ENCODE results near the gene SFSWAP. TPM values are rescaled to one million over a fixed set of nuclear protein-coding genes. Genes with fewer than 3 reads are reported as not detected.
A peak's percentile ranks its signal among the peaks of the same experiment; 100 is the strongest.

Gene SFSWAP
- total and polyA plus RNA-seq, 2 of the 8 experiments (the other 6 are each of a cell fraction or from before 2014, with no cell fraction given): 36.5 to 49.5 TPM

- TF ChIP-seq SUZ12 (IDR thresholded peaks at IDR 0.05; ENCODE audit: low read length): 0 out of 2 replicates have a peak, but pooled peaks have one; percentile 29
- TF ChIP-seq RXRA (IDR thresholded peaks at IDR 0.05; ENCODE audit: insufficient read depth, low read depth, low read length): no peak
- no peak for TF ChIP-seq SP1 (IDR thresholded peaks at IDR 0.05; ENCODE audit: low read depth, low read length)
- no peak for TF ChIP-seq EZH2 (IDR thresholded peaks at IDR 0.05; ENCODE audit: low read depth, low read length, severe bottlenecking)
- TF ChIP-seq TEAD4 (IDR thresholded peaks at IDR 0.05; ENCODE audit: low read depth, low read length): 0 out of 2 replicates have a peak, but pooled peaks have one; percentile 10
- TF ChIP-seq CHD1 (IDR thresholded peaks at IDR 0.05; ENCODE audit: low read depth, low read length): no peak
- TF ChIP-seq ZNF274 (IDR thresholded peaks at IDR 0.05; ENCODE audit: borderline replicate concordance, extremely low read depth, low read length): no peak
- TF ChIP-seq FOSL1 (IDR thresholded peaks at IDR 0.05; ENCODE audit: insufficient read depth, low read depth, low read length): no peak
- peak; percentile 99 for TF ChIP-seq GABPA (IDR thresholded peaks at IDR 0.05; ENCODE audit: borderline replicate concordance, insufficient read depth, low read length)
- no peak for TF ChIP-seq ATF3 (IDR thresholded peaks at IDR 0.05; ENCODE audit: insufficient read depth, low read depth, low read length)
- no peak for TF ChIP-seq NANOG (IDR thresholded peaks at IDR 0.05; ENCODE audit: insufficient read depth, low read depth, low read length, poor library complexity, severe bottlenecking)
Measured at GRCh38 chr12:131710464-131711457, at the start of gene SFSWAP (continued).
